ENCODE data around the gene ZNF628.

Gene ZNF628

DNA sequence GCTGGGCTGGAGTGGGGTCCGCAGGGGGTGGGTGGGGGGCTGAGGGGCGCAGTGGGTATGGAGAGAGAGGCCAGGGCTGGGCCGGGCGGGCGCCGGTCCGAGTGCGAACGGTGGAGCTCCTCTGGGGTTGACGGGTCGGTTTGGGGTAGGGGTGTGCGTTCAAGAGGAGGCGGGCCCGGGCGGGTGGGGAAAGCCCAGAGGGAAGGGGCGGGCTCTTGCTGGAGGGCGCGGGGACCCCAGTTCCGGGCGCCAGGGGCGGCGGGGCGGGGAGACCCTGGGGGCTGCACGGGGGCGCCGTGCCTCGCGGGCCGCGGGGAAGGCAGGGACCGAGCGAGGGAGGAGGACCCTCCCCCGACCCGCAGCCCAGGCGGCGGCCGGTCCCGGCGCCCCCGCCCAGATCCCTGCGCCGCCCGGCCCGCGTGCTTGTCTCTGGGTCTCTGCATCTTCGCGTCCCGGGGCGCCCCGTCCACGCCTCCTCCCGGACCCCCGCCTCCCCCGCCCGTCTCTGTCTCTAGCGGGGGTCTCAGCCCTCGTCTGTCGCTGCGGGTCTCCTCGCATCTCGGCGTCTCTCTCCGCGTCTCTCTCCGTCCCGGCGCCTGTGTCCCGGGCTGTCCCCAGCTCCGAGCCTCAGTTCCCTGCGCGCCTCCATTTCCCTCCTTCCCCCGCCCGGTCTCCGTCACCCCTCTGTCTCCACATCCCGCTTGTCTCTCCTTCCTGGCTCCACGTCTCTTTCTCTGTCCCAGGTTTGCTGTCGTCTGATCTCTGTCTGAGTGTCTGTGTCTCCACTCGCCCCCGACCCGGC lies 25.1 kb upstream of the ZNF628 start:
- DNase-seq: peak; percentile 34

DNA sequence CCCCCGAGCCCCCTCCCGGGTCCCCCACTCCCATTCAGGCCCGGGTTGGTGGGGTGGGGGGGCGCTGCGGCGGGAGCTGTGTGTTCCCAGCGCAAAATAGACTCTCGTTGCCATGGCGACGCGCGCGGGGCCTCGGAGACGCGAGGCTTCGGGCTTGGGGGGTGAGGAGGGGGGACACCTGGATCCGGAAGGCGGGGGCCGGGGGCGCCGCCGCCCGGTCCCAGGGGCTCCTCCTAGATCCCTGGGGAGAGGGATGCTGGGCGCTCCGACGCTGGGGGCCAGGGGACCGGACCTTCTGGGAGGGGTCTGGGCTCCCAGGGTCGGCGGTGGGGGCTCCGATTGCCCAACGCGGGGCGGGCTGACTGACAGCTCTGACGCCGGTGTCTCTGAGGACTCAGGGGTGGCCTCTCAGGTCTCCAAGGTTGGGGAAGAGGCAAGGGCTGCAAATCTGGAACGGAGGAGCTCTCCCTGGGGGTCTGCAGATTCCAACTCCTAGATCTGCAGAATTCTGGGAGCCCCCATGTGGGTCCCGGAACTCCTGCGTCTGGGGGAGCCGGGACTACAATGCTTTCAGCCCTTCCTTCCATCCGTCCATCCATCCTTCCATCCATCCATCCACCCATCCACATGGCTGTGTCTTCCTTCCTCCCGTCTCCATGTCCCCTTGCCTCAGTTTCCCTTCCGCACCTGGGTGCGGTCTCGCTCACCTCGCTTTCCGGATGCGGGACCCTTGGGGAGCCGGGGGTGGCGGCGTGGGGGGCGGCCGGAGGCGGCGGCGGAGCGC lies 24.3 kb upstream of the ZNF628 start:
- peak; percentile 46 for DNase-seq

DNA sequence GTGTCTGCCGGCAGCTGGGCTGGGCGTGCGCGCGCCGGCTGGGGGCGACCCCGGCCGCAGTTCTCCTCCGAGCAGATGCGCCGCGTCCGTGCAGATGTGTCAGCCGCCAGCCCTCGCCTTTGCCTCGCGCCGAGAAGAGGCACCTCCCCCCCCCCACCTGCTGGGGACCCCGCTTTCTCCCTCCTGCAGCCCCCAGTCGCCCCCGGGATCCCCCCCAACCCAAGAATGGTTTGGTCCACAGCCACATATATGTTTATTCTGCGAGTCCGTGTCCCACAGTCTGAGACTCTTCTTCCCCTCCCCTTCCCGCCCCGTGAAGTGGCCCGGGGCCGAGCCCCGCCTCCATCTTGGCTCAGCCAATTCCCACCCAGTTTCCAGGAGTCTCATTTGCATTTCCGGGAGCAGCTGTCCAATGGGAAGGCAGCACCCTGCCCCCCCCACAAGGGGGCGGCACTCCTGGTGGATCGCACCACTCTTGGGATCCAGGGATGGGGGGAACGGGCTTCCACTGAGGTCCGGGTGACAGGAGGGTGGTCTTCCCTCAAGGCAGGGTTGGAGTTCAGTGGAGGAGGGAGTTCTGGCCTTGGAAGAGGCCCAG lies 23.6 kb upstream of the ZNF628 start:
- peak; percentile 60 for DNase-seq

DNA sequence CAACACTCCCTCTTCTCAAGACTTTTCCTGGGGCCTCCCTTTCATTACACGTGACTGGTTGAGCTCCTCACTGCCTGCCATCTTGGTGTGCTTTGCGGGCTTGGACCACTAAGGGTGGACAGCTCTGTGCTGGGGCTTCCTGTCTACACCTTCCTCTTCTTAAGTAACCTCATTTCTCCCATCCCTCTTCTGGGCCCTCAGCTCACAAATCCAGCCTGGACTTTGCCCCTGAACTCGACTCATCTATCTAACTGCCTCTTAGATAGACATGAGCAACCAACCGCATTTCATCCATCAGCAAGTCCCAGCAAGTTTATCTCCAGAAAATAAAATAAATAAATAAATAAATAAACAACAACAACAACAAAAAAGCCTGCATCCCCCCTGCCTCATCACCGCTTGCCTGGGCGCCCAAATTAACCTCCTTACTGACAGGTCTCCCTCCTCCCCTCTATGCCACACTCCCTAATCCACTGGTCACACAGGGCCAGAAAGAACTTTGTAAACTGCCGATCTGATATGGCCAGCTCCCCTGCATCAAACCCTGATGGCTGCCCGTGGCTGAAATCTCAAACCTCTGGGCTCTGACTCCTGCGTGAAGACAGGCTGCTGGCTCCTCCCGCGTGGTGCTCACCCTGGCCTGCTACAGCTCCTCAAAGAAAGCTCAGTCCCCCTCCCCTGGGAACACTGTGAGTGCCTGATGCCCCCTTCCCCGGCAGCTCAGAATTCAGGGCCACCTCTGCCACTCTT lies 22.7 kb upstream of the ZNF628 start:
- no peak for DNase-seq

DNA sequence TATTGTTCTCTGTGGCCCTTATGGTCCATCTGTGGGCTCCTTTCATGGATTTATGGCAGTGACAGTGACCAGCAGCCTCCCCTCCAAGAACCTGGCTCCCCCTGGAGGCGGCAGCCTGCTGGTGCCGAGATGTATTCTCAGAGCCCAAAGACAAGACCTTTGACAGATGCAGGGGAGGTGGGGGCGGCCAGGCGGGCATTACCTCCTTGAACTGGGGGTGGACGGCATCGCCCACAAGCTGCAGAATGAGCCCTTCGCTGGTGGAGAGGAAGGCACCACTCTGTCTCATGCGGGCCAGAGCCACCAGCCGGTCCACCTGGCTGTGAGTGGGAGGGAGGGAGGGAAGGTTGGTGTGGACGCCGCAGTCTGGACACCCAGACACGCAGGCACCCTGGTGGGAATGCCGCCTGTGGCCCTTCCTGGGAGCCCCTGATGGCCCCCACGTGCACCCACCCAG lies 21.6 kb upstream of the ZNF628 start:
- DNase-seq: peak; percentile 52

DNA sequence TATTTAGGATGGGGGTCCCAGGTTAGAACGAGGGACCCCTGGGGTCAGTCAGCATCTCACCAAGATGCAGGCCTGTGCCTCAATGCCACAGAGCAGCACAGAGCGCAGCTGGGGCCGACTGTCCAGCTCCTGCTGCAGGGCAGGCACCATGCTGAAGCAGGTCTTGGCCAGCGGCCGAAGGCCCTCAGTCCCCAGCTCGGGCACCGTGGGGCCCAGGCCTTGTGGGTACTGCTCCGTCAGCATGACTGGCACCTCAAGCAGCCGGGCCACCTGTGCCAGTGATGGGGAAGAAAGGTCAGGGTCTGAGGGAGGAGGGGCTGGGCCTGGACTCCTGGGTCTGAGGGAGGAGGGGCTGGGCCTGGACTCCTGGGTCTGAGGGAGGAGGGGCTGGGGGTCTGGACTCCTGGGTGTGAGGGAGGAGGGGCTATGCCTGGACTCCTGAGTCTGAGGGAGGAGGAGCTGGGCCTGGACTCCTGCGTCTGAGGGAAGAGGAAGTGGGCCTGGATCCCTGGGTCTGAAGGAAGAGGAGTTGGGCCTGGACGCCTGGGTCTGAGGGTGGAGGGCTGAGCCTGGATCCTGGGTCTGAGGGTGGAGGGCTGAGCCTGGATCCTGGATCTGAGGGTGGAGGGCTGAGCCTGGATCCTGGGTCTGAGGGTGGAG lies 20.7 kb upstream of the ZNF628 start:
- DNase-seq: no peak

DNA sequence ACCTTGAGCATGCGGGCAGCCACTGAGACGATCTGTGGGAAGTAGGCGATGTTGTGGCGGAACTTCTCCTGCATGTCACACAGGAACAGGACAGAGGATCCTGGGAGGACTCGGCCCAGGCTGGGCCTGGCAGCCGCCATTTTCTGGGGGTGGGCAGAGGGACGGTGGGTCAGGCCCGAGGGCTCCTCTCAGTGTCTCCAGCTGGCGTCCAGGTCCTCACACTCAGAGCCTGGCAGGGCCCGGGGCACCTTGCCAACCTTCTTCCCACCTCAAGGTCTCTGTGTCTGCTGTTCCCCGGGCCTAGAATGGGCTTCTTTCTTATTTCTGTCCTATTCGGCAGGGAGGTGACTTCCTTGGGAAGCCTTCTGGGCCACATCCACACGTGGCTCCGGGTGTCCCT lies 20.1 kb upstream of the ZNF628 start:
- DNase-seq: no peak

DNA sequence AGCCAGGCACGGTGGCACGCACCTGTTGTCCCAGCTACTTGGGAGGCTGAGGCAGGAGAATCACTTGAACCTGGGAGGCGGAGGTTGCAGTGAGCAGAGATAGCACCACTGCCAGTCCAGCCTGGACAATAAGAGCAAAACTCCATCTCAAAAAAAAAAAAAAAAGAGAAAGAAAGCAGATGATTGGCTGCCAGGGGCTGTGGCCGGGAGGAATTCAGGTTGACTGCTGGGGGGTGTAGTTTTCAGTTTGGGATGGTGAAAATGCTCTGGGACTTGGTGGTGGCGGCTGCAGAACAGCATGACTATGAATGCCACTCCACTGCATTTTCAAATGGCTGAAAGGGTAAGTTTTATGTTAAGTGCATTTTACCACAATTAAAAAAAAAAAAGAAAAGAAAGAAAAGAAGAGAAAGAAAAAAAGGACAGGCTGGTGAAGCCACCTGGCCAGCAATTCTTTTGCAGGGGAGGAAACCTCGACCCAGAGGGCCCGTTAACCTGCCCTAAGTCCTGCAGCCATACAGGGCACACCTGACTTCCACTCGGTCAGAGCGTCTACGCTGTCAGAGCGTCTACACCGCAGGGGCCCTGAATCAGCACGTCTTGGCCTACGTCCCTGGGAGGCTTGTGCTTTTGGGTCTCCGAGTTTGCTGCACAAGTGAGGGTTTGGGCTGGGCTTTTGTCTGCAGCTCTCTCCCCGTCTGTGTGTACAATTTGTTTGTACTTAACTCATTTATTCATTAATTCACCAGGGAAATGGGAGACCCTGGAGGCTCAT lies 18.5 kb upstream of the ZNF628 start:
- DNase-seq: no peak

DNA sequence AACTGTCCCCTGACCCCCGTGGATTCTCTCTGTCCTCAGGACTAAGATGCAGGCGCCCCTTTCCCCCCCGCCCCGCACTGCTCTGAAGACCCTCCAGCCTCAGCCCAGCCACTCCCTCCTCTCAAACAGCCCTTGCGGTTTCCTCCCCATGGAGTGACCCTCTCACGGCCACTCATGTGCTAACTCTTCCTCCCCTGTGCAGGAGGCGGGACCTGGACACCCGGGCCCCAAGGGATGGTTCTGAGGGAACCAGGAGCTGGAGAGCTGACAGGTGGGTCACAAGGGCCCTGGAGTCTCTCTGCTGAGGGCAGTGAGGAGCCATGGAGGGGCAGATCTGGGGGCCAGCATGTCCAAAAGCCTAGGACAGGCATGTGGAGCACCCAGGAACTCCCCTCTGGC lies 16.9 kb upstream of the ZNF628 start:
- DNase-seq: no peak

DNA sequence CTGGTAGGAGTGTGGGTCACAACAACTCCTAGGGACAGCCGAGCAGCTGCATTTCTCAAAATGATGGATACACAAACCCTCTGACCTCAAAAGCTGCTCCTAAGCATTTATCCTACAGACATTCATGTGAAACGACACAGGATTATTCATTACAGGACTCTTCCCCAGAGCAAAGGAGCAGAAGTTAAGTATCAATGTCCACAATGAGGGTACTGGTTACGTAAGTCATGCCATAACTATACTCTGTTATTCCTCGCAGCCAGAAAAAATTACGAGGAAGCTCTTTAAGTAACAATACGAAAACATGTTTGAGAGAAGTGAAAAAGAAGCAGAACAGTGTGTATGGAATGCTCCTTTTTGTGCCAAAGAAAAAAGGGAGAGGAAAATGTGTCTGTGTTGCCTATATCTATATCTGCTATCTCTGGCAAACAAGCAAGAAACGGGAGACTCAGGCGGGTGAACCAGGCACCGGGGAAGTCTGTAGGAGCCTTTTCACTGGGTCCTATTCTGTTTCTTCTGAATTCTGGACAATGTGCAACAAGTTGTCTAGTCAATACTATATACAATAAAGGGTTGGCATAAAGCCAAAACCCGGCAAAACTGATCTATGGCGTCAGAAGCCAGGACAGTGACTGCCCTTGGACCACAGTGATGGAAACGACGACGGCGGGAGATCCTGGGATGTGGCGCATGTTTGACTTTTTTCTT lies 16.3 kb upstream of the ZNF628 start:
- no peak for DNase-seq

DNA sequence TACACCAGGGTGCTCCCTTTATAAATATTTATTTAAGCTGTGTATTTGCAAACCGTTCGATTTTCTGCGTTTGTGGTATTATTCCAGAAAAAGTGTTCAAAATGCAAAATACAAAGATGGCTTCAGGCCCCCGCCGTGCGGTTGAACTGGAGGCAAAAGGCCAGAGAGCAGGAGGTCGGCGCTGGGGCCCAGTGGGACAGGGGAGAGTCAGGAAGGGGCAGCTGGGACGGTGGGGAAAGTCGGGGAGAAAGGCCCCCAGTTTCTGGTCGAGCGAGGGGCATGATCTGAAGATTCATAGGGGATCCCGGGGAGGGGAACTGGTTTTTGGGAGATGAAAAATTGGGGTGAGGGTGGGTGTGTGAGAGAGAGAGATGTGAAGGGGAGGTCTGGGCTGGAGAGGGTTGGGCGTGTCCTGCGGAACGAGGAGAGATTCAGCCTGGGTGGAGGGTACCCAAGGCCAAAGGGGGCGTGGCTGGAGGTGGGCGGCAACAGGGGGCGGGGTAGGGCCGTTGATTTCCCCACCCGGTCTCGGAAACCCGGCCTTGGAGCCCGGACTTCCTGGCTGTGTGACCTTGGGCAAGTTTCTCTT lies 15.7 kb upstream of the ZNF628 start:
- peak; percentile 38 for DNase-seq

DNA sequence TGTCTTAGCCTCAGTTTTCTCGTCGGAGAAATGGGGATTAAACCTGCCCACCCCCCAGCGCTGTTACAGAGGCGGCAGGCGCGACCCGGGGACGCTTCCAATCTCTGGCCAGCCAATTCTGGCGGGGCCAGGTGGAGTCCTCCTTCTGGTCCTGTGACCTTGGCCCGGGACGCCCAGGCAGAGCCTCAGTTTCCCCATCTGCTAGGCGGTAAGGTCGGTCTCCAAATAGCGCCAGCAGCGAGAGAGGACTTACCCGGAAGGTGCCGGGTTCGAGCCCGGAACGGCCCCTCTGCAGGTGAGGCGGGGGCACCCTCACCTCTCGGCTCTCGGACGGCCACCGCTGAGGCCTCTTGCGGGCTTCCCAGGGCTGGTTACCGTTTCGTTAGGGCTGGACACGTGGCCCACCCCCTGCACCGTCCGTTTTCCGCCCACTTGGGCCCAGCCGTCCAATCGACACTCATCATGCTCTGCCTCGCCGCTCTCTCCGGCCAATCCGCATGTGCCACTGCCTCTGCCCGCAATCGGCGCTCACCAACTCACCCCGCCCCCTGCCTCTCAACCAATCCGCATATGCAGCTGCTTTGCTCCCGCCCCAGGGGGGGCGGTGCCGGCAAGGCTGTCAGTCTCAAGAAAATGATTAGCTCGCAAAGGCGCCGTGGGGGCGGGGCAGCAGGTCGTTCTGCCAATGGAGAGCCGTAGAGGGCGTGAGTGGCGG lies 15.0 kb upstream of the ZNF628 start, which contains the start of gene ISOC2:
ISOC2 (minus strand) TSS at position 384 of the 715 bp plus-strand sequence. CDS start 5,156 bp downstream, outside the sequence.
- DNase-seq: peak; percentile 100

DNA sequence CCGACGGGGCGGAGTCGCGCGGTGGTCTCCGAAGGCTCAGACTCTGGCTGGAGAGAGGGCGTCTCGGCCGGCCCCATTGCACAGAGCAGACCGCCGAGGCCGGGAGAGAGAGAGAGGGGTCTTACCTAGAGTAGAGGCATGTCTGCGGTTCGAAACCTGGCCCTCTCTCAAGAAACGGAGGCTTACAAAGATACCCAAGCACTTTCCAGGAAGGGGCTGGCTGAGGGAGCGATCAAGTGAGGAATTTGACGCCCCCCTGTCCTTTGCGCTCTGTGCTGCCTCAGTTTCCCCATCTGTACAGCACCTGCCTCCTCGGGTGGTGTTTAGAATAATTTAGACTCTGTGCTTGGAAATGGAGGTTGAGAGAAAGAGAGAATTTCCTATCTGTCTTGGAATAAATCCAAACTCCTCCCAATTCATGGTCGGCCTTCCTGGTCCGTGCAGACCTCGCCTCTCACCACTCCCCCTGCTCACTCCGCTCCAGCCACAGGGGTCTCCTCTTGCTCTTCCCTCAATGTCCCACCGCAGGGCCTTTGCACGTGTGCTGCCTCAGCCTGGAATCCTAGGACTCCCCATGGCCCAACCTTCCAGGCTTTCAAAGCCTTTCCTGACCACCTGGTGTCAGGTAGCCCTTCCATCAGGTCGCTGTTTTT lies 14.3 kb upstream of the ZNF628 start:
- DNase-seq: no peak

DNA sequence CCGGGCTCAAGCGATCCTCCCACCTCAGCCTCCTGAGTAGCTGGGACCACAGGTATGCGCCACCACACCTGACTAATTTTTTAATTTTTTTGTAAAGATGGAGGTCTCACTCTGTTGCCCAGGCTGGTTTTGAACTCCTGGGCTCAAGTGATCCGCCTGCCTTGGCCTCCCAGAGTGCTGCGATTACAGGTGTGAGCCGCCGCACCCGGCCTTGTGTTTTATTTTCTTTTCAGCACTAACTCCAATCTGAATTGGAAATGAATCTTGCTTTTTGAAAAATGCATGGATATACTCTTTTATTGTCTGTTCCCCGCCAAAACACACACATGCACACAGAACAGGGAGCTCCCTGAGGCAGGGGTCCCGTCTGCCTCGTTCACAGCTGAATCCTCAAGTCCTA lies 13.7 kb upstream of the ZNF628 start:
- no peak for DNase-seq

DNA sequence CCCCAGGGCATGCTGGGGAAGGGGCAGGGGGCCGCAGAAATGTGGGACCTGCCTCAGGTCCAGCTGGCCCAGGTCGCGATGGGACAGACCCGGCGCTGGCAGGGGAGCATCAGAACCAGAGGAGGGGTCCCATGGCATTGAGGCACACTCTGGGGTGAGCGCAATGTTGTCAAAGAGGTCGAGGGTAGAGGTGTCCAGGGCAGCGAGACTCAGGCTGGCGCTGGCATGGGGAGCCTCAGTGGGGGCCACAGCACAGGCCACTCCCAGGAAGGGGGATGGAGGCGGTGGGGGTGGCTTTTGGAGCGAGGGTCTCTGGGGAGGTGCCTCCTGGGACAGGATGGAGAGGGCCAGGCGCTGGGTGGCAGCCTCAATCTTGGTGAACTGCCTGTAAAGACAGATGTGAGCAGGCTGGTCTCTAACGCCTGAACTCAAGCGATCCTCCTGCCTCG lies 12.8 kb upstream of the ZNF628 start:
- no peak for DNase-seq

DNA sequence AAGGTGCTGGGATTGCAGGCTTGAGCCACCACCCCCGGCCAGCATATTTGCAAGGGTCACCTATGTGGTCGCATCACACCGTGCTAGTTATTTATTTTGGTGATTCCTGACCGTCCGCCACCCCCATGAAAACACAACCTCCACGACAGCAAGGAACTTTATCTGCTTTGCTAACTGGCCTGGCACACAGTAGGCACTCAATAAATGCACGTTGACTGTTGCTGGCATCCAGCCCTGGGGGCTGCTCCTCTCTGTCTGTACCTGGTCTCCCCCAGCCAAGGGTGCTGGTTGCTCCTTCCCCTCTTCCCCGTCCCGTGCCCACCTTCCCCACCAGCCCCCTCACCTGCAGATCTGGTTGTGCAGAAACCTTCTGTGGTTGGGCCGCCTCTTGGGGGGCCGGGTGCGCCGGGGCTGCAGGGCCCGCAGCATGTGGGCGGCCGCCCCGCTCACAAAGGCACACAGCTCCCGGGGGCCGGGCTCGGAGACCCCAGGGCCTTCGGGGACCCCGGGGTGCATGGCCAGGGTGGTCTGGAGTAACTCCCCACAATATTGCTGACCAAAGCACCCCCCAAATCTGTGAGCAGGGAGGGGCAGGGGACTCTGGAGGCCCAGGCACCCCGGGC lies 12.3 kb upstream of the ZNF628 start:
- no peak for DNase-seq

DNA sequence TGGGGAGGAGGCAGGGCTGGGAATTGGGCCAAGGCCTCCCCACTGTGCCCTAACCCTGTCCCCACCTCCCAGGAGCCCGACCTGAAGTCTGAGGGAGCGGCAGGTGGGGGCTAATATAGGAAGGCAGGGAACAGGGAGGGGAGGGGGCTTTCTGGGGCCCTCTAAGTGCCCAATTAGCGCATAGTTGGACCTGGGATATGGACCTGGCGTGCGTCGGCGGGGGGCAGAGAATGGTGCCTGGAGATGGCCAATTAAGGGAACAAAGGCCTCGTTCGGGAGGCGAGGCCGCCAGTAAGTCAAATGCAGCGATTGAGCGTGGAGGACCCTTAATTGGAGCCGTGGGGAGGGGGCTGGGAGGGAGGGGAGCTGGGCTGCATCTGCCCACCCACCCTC lies 11.8 kb upstream of the ZNF628 start, which contains the start of gene C19orf85:
C19orf85 (minus strand) TSS at position 90 of the 393 bp plus-strand sequence. CDS start 197 bp downstream, outside the sequence.
- DNase-seq: no peak

DNA sequence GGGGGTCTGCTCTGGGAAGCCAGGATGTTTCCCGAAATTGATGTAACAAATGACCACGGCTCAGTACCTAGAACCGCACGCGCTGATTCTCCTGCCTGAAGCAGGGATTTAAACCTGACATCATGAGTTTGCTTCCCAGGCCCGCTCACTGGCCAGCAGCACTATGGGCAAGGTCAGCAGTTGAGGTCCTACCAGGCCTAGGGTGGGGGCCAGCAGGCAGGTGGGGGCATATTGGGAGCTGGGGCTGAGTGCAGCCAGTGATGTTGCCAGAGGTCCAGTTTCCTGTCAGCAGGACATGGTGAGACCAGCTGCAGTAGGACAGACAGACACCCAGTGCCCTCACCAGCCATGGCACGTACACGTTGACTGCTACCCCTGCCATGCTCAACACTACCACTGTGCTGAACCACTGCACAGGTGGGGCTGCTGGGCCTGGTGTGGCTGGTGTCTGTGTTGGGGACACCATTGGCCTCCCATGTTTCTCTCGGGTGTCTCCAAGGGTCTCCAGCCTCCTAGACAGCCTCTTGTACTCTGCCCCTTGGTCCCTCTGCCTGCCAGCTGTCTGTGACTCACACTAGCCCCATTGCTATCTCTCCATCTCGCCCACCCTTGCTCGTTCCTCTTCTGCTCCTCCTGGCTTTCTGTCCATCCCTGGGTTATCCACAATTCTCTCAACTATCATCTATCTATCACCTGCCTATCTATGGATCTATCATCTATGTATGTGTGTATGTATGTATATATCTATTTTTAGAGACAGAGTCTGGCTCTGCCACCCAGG lies 10.8 kb upstream of the ZNF628 start:
- no peak for DNase-seq
